AG04450 (cell line): Measurements from ENCODE around the gene DGKI. TPM values are rescaled to one million over a fixed set of nuclear protein-coding genes. Genes with fewer than 3 reads are reported as not detected.

Source experiments
- CTCF ChIA-PET: fragments of 300-600, 350-600 bp; formaldehyde crosslinking; extraction: SDS; loops from one replicate; lab custom pipeline; 2022; ENCODE audit warnings: antibody characterized with exemption, inconsistent platforms; lab: Charles Lee
- POLR2A ChIA-PET: fragments of 350-600 bp; formaldehyde crosslinking; extraction: SDS; loops from one replicate; lab custom pipeline; 2021; ENCODE audit warnings: antibody characterized with exemption, inconsistent platforms; lab: Yijun Ruan, JAX
- DNase-seq: peaks from one replicate; pipeline ENCODE4 v3.0.0-alpha.2; 2011; ENCODE audit warnings: low read depth, low spot score
- H3K27ac ChIP-seq: one replicate; pipeline ENCODE4 v1.5.1; 2012; ENCODE audit warnings: low read depth, low read length, control low read depth
- H3K27me3 ChIP-seq: one replicate; pipeline ENCODE4 v1.6.0; 2012; ENCODE audit warnings: low read length; ENCODE audit not compliant: control insufficient read depth, insufficient read depth
- H3K4me3 ChIP-seq: 2 replicates; pipeline ENCODE4 v1.5.1; 2011; ENCODE audit warnings: mild to moderate bottlenecking, low read depth, low read length, control low read depth
- H3K9me3 ChIP-seq: 2 replicates; pipeline ENCODE4 v1.5.1; 2012; ENCODE audit warnings: low read length; ENCODE audit not compliant: control insufficient read depth, insufficient read depth
- CTCF ChIP-seq: IDR thresholded peaks from 2 replicates; pipeline ENCODE4 v1.5.1; 2011; ENCODE audit warnings: low read depth, low read length, control low read depth, inconsistent platforms
- polyA plus RNA-seq: library from polyadenylated mRNA; depleted of rRNA; stranded (reverse); fragments of >200 nt; gene quantifications from 2 replicates; pipeline ENCODE4 v1.2.3, GENCODE V29; 2011

Gene DGKI
- polyA plus RNA-seq, 1 experiment: 3.1 TPM

- H3K27me3 ChIP-seq: no peaks in the 10 kb centered on the region
- H3K27ac ChIP-seq: no peak overlapping the region
- ChIA-PET CTCF (interaction anchor here (0.8 to 1.7 kb wide), 4 partner anchors 52 to 1224 kb away, joined by 3 to 16 read pairs (median 4); no protein-coding TSS in a partner anchor), POLR2A (no interaction called here)
- no peak for TF ChIP-seq CTCF
- no peak for DNase-seq
- no peaks in the 10 kb centered on the region; the same call in 1 of the 2 replicates for H3K9me3 ChIP-seq
- no peak overlapping the region for H3K4me3 ChIP-seq
Measured at GRCh38 chr7:137850972-137851945, 4.5 kb upstream of the DGKI start.

GRCh38 chr7:137850571-137850970 lies 3.8 kb upstream of the DGKI start:
- H3K27ac ChIP-seq: no peak overlapping the region
- H3K9me3 ChIP-seq: no peaks in the 10 kb centered on the region; the same call in 1 of the 2 replicates
- ChIA-PET CTCF (interaction anchor here (0.8 to 1.7 kb wide), 4 partner anchors 52 to 1224 kb away, joined by 3 to 16 read pairs (median 4); no protein-coding TSS in a partner anchor), POLR2A (no interaction called here)
- TF ChIP-seq CTCF: no peak
- no peaks in the 10 kb centered on the region for H3K27me3 ChIP-seq
- no peak for DNase-seq
- no peak overlapping the region for H3K4me3 ChIP-seq

DNA sequence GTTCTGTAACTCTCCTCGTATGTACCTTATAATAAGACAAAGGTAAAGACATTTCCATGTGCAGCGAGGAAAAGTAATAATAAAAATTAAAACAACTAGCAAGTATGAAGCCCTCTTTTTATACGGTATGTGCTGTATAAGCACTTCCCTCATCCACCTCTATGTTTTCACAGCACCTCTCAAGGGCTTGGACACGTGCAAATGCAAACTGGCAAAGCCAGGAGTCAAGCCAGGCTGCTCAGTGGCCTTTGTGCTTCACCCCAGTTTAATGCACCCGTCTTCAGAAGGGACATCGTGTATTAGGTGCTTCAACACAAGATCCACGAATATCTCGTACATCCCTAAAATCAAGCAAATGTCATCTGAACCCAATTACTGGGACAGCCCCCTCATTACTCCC lies 1.3 kb upstream of the DGKI start:
- CTCF ChIA-PET: interaction anchor here (1.0 kb wide), 1 partner anchor 192 kb away, joined by 3 read pairs; no protein-coding TSS in a partner anchor
- no peaks in the 10 kb centered on the region for H3K27me3 ChIP-seq
- H3K9me3 ChIP-seq: no peaks in the 10 kb centered on the region; the same call in 1 of the 2 replicates
- H3K4me3 ChIP-seq: no peak overlapping the region
- POLR2A ChIA-PET: no interaction called here
- no peak for DNase-seq
- H3K27ac ChIP-seq: no peak overlapping the region
- TF ChIP-seq CTCF: no peak

DNA sequence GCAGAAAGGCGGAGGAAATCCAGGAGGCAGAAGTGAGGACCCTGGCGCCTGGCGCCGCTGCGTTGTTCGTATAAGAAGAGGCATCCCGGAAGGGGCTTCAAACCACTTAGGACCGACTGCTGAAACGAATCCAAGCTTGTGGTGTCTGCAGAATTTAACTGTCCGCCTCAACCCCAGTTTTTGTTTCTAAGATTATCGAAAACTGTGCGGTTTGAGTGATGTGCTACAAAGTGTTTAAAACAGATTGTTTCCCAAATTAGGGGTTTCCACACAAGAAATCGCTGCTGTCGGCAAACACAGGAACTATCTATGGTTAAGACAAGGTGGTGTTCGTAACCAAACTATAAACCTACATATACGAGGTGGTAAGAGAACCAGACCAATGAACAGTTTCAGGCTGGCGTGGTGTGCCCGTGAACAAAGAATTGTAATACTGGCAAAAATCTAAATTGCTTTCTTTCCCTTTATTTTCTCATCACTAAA lies 835 bp upstream of the DGKI start:
- Histone ChIP-seq H3K4me3 (peak overlapping the region; percentile 62), H3K27ac (no peak overlapping the region), H3K27me3 (no peaks in the 10 kb centered on the region), H3K9me3 (no peaks in the 10 kb centered on the region; the same call in 1 of the 2 replicates)
- ChIA-PET POLR2A (no interaction called here), CTCF (interaction anchor here (1.0 kb wide), 1 partner anchor 192 kb away, joined by 3 read pairs; no protein-coding TSS in a partner anchor)
- no peak for TF ChIP-seq CTCF
- no peak for DNase-seq
